ES-I3 (cell line): ENCODE data around the gene DDX54.
A peak's percentile ranks its signal among the peaks of the same experiment; 100 is the strongest.

ENCODE experiments used
- H3K36me3 ChIP-seq: 2 replicates; pipeline ENCODE4 v1.6.1; 2013; ENCODE audit warnings: mild to moderate bottlenecking, low read length, control low read depth, moderate library complexity; ENCODE audit not compliant: insufficient read depth
- H3K4me1 ChIP-seq: 2 replicates; pipeline ENCODE4 v1.6.1; 2013; ENCODE audit warnings: mild to moderate bottlenecking, control low read depth, low read length; ENCODE audit not compliant: insufficient read depth
- H3K9ac ChIP-seq: 2 replicates; pipeline ENCODE4 v1.6.1; 2013; ENCODE audit warnings: low read depth, mild to moderate bottlenecking, low read length, moderate library complexity
- H3K9me3 ChIP-seq: 2 replicates; pipeline ENCODE4 v1.6.1; 2013; ENCODE audit warnings: mild to moderate bottlenecking, low read length, moderate library complexity; ENCODE audit not compliant: control insufficient read depth, insufficient read depth

The DDX54 gene

DNA sequence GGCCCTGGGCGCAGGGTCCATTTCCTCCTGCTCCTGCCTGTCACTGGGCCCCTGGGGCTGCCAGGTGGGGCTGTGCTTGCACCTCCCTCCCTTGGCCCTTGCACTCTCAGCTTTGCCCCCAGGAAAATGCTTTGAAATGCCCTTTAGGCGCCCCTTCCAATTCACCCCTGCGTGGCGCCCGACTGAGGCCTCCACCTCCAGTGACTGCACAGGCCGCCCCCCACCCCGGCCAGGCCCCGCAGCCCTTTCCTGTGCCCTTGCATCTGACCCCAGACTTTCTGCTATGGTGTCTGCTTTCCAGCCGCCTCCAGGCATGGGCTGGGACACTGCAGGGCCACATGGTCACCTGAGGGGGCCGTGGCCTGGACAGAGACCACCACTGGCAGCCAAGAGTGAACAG is 17.4 kb downstream of the DDX54 start:
- H3K36me3 ChIP-seq, result peaks cover 24% of the 10 kb centered on the region
- no peaks in the 10 kb centered on the region; the same call in 1 of the 2 replicates for H3K9me3 ChIP-seq
- H3K4me1 ChIP-seq, result no peaks in the 10 kb centered on the region
- H3K9ac ChIP-seq, result no peak overlapping the region

DNA sequence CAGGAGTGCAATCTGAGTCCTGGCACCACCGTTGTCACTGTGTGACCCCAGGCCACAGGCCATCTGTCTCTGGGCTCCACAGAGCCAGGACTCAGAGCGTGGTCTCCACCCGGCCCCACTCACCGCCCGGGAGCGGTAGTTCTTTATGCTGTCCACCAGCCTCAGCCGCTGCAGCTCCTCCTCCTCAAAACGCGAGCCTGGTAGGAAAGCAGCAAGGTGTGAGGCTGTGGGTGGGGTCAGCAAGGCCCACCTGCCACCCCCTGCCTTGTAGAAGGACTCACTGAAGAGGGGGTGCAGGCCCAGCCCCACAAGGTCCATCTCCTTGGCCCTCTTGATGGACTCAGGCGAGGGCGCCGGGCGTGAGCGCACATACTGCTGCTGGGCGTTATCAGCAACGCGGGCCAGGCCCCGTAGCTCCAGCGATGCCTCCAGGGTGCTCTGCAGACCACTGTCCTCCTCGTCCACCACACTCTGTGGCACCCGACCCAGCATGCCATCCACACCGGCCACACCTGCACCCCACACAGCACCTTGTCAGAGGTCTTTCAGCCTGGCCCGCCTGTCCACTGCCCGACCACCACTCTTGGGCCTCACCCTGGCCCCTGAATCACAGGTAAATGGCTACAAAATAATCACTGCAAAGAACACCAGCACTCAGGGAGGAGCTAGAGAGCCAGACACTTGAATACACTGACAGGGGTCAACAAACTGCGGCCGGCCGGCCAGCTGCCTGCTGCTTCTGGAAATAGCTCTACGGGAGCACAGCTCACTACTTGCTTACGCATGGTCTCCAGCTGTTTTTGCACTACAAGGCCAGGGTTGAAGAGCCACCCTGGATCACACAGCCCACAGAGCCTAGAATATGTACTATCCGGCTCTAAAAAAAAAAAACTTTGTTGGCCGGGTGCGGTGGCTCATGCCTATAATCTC is 19.5 kb downstream of the DDX54 start:
- H3K4me1 ChIP-seq, result peaks cover 10% of the 10 kb centered on the region
- peaks cover 13% of the 10 kb centered on the region for H3K36me3 ChIP-seq
- no peaks in the 10 kb centered on the region; the same call in 1 of the 2 replicates for H3K9me3 ChIP-seq
- H3K9ac ChIP-seq, result no peak overlapping the region

DNA sequence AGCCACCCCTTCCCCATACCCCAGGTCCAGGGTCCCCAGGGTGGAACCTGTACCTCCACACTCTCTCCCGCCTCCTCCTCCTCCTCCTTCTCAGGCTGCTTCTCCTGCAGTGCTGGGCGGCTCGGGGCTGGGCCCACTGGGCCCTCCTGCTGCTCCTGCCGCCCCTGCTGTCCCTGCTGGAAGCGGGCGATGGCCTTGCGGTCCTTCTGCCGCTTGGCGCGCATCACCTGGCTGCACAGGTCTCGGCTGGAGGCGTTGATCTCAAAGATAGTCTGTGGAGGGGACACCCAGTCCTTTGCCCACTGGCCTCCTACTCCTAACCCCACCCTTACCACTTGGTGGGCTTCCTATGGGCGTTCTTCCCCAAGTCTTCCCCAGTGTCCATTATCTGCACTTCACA is 21.3 kb downstream of the DDX54 start:
- H3K4me1 ChIP-seq, result peaks cover 10% of the 10 kb centered on the region
- peaks cover 12% of the 10 kb centered on the region for H3K36me3 ChIP-seq
- H3K9ac ChIP-seq, result no peak overlapping the region
- H3K9me3 ChIP-seq, result no peaks in the 10 kb centered on the region

DNA sequence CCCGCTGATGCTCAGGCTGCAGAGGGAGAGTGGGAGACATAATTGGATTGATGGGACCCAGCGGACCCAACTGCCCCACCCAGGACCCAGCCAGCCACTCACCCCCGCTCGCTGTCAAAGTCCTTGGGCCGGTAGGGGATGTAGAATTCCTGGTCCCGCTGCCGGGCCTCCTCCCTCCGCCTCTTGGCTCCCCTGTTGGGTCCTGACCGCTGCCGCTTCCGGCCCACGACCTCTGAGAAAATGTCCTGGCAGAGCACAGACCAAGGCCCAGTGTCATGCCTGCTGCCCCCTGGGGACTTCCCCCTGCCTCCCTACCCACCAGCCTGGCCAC is 22.3 kb downstream of the DDX54 start:
- H3K4me1 ChIP-seq, result peaks cover 10% of the 10 kb centered on the region
- H3K36me3 ChIP-seq, result peaks cover 12% of the 10 kb centered on the region
- H3K9ac ChIP-seq, result no peak overlapping the region
- H3K9me3 ChIP-seq, result no peaks in the 10 kb centered on the region

DNA sequence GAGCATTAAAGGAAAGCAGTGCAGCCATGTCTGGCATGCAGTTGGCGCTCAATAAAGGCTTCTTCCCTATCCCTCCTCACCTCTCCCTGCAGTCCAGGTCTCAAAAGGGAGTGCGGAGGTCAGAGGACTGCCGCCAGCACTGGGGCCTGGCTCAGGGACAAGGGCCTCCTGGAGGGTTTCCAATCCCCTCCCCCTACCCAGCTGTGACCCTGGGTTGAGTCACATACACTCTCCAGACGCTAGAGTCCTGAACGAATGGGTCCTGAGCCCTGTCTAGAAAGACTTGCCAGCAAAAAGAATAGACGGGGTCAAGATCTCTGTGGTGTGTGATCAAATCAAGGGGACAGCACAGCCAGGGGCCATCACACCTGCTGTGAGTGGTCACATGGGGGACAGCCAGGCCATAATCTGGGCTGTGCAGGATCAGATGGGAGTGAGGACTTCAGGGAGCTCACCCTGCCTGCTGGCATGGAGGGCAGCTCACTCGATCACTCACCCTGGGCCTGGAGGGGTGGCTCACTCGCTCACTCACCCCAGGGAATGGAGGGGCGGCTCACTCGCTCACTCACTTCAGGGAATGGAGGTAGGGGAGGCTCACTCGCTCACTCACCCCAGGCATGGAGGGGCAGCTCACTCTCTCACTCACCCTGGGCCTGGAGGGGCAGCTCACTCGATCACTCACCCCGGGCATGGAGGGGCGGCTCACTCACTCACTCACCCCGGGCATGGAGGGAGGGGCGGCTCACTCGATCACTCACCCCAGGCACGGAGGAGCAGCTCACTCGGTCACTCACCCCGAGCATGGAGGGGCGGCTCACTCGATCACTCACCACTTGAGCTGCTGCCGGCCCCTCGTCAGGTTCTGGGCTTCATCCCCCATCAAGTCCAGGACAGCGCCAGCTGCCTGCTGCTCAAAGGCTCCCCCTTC is 22.9 kb downstream of the DDX54 start:
- H3K9me3 ChIP-seq, result no peaks in the 10 kb centered on the region
- no peak overlapping the region for H3K9ac ChIP-seq
- peaks cover 12% of the 10 kb centered on the region for H3K36me3 ChIP-seq
- H3K4me1 ChIP-seq, result peaks cover 10% of the 10 kb centered on the region

DNA sequence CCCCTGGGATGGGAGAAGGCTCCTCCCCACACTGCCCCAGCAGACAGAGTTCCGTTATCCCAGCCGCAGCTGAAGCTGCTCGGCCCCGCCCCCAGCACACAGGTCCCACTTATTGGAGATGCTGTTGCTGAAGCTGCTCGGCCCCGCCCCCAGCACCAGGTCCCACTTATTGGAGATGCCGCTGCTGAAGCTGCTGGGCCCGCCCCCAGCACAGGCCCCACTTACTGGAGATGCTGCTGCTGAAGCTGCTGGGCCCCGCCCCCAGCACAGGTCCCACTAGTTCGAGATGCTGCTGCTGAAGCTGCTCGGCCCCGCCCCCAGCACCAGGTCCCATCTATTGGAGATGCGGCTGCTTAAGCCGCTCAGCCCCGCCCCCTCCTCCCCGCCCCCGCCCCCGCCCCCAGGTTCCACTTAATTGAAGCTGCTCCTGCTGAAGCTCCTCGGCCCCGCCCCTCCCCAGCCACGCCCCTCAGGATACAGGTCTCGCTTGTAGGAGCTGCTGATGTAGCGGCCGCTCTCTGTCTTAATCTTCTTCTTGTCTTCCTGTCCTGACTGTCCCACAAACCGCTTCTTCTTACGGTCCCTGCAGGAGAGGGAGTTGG is 23.8 kb downstream of the DDX54 start:
- H3K4me1 ChIP-seq, result peaks cover 10% of the 10 kb centered on the region
- H3K36me3 ChIP-seq, result peaks cover 12% of the 10 kb centered on the region
- no peaks in the 10 kb centered on the region for H3K9me3 ChIP-seq
- no peak overlapping the region for H3K9ac ChIP-seq

DNA sequence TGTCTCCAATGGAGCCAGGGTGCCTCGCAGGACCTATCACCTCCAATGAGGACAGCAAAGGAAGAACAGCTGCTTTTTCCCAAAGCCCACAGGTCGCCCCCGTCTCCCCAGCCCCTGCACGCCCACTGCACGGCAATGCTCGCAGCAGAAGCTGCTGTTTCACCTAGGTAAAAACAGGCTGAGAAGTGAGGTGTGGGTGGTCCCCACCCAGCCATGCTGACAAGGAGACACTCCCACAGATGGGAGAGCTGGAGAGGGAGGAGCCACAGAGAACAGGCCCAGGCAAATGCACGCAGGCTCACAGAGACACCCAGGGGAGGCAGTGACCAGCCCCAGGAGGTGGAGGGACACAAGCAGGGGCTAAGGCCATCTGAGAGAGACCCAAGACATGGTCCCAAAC is 25.3 kb downstream of the DDX54 start:
- H3K9ac ChIP-seq, result no peak overlapping the region
- H3K4me1 ChIP-seq, result peaks cover 10% of the 10 kb centered on the region
- peaks cover 12% of the 10 kb centered on the region for H3K36me3 ChIP-seq
- H3K9me3 ChIP-seq, result no peaks in the 10 kb centered on the region

DNA sequence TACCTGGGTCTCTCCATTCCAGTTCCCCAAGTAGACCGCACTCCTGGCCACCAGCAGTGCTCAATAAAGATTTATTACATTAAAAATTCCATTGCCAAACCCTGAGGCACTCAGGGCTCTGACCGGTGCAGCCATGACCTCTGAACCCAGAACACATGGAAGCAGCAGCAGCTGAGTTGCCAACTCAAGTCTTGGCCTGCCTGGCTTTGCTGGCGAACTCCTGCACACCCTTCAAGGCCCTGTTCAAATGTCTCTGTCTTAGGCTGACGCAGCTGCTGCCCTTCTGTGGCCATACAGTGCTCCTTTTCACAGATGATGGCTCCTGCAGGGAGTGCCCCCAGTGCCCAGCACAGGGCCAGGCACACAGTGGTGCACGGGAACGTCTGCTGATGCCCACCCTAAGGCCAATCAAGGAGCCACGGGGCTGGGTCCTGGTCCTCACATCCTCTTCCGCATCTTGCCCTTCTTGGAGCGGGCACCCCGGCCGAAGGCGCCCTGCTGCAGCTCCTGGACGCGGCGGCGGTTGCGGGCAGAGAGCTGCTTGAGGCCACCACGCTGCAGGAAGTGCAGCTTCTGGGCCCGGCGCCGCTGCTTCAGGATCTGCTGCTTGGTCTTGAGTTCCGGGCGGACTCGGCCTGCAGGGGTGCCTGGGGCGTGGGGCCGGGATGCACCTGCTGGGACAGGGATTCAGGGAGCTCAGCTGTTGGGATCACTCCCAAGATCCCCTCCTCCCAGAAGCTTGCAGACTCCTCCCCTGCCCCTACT is 26.7 kb downstream of the DDX54 start:
- no peak overlapping the region for H3K9ac ChIP-seq
- no peaks in the 10 kb centered on the region for H3K9me3 ChIP-seq
- H3K36me3 ChIP-seq, result peaks cover 12% of the 10 kb centered on the region
- peaks cover 10% of the 10 kb centered on the region for H3K4me1 ChIP-seq

DNA sequence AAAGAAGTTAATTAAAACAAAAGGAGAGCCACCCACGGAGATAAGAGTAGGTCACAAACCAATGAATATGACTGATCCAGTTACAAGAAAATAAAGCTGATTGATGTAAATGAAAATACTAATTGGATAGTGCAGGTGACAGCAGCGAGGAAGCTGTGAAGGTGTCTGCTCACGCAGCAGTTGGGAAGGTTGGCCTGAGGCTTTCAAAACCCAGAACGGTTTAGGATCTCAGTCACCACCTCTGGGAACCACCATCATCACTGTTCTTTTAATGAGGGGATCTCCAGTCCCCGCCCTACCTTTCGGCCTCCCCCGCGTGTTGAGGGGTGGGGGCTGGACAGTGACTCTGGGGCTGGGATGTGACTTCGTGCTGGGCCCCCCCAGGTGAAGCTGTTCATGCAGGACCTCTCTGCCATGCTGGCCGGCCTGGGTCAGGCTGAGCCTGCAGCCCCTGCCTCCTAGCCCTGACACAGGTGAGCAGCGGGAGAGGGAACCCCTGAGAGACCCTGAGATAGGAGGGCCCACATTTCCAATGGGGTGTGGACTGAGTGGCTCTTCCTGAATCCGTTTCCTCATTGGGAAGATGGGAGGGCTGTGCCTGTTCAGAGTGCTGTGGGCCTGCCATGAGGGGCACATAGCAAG is 27.9 kb downstream of the DDX54 start:
- H3K9ac ChIP-seq, result no peak overlapping the region
- H3K36me3 ChIP-seq, result peaks cover 12% of the 10 kb centered on the region

DNA sequence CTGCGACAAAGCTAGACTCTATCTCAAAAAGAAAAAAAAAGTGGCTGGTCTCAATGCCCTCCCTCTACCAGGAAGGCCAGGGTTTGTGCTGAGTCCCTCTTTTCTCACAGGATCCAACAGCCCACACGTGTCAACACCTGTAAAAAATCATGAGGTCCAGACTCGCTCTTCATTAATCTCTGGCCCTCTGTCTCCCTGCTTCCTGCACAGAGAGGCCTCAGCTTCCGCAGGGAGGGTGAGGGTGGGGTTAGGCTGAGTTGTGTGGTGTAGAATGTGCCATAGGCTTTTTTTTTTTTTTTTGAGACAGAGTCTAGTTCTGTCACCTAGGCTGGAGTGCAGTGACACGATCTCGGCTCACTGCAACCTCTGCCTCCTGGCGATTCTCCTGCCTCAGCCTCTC is 29.6 kb downstream of the DDX54 start:
- Histone ChIP-seq H3K9ac (no peak overlapping the region), H3K36me3 (peaks cover 6% of the 10 kb centered on the region), H3K9me3 (no peaks in the 10 kb centered on the region), H3K4me1 (no peaks in the 10 kb centered on the region)

More for the DNA sequence above, 27.9 kb downstream of the DDX54 start:
- H3K9me3 ChIP-seq, result no peaks in the 10 kb centered on the region
- H3K4me1 ChIP-seq, result peaks cover 5% of the 10 kb centered on the region

DNA sequence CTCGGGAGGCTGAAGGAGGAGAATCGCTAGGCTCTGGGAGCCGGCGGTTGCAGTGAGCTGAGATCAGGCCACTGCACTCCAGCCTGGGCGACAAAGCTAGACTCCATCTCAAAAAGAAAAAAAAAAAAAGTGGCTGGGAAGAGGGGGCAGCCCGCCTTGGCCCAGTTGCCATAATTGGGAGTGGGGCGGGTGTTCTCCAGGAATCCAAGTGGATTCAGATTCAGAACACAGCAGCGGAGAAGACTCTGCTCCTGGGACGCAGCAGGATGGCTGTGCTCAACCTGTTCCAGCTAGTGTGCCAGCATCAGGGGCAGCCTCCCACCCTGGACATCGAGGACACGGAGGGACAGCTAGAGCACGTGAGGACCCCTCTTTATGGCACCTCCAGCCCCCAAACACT is 30.2 kb downstream of the DDX54 start:
- 0 out of 2 replicates have a peak, but pooled peaks cover 3% of the 10 kb centered on the region for H3K36me3 ChIP-seq
- H3K4me1 ChIP-seq, result peaks cover 1% of the 10 kb centered on the region; the same call in 1 of the 2 replicates
- peak overlapping the region; percentile 37; the same call in 1 of the 2 replicates for H3K9ac ChIP-seq
- no peaks in the 10 kb centered on the region for H3K9me3 ChIP-seq

DNA sequence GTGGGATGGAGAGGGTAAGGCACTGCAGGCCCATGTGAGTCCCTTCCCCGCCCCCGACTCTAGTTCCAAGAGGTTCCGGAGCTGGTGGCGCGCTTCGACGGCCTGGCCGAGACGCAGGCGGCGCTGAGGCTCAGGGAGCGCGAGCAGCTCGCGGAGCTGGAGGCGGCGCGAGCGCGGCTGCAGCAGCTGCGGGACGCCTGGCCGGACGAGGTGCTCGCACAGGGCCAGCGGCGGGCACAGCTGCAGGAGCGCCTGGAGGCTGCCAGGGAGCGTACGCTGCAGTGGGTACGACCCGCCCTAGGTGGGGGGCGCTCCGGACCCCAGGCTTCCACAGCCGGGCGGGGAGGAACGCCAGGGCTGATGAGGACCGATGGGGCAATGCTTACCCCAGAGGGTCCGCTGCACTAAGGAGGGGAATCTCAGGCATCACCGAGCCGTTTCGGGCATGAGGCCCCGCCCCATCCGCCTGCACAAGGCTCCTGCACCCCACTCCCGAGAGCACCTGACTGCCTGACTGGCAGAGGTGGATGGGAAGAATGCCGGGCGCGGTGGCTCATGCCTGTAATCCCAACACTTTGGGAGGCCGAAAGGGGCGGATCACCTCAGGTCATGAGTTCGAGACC is 30.8 kb downstream of the DDX54 start:
- H3K4me1 ChIP-seq, result peaks cover 6% of the 10 kb centered on the region; the same call in 1 of the 2 replicates
- H3K9me3 ChIP-seq, result no peaks in the 10 kb centered on the region
- peak overlapping the region; percentile 37; the same call in 1 of the 2 replicates for H3K9ac ChIP-seq
- no peaks in the 10 kb centered on the region for H3K36me3 ChIP-seq
